WTC11 (cell line): ENCODE results near the gene LPAR3.

ENCODE experiments used
- AFF4 ChIP-seq: sonication (generic); formaldehyde crosslinking; IDR thresholded peaks from 2 replicates; pipeline ENCODE4 v1.8.1; 2023; ENCODE audit warnings: mild to moderate bottlenecking, missing genetic modification reagents, borderline replicate concordance
- CBFB ChIP-seq: sonication (generic); formaldehyde crosslinking; IDR thresholded peaks from 2 replicates; pipeline ENCODE4 v1.8.1; 2022; ENCODE audit warnings: mild to moderate bottlenecking, low read depth, missing genetic modification reagents
- CTCF ChIP-seq: fragments of 200-600 bp; IDR thresholded peaks from 2 replicates; pipeline ENCODE4 v1.8.0; 2022; ENCODE audit warnings: antibody characterized with exemption
- FOXK1 ChIP-seq: sonication (generic); formaldehyde crosslinking; IDR thresholded peaks from 2 replicates; pipeline ENCODE4 v1.8.0; 2022; ENCODE audit warnings: mild to moderate bottlenecking, moderate library complexity, missing genetic modification reagents
- HMGXB4 ChIP-seq: sonication (generic); formaldehyde crosslinking; IDR thresholded peaks from 2 replicates; pipeline ENCODE4 v1.8.1; 2023; ENCODE audit warnings: mild to moderate bottlenecking, moderate library complexity, missing genetic modification reagents
- JUN ChIP-seq: sonication (generic); formaldehyde crosslinking; IDR thresholded peaks from 2 replicates; pipeline ENCODE4 v1.8.0; 2023; ENCODE audit warnings: mild to moderate bottlenecking, missing genetic modification reagents
- TP53 ChIP-seq: sonication (generic); formaldehyde crosslinking; IDR thresholded peaks from 2 replicates; pipeline ENCODE4 v1.8.1; 2023; ENCODE audit warnings: mild to moderate bottlenecking, missing genetic modification reagents
- ZNF317 ChIP-seq: sonication (generic); formaldehyde crosslinking; IDR thresholded peaks from 2 replicates; pipeline ENCODE4 v1.8.1; 2023; ENCODE audit warnings: low read depth, mild to moderate bottlenecking, moderate library complexity, missing genetic modification reagents, borderline replicate concordance
- ZNF416 ChIP-seq: fragments of 250-450 bp; sonication (Bioruptor Pico); IDR thresholded peaks from 2 replicates; pipeline ENCODE4 v1.9.0; 2021; ENCODE audit warnings: mild to moderate bottlenecking, inconsistent platforms
- TF ChIP-seq, protein P1 (sequence below): sonication (generic); formaldehyde crosslinking; IDR thresholded peaks from 2 replicates; pipeline ENCODE4 v1.8.1; 2022; ENCODE audit warnings: low read depth, missing genetic modification reagents, borderline replicate concordance

GRCh38 chr1:84823991-84824390 is 69.0 kb downstream of the LPAR3 start:
- TF ChIP-seq, protein P1, sequence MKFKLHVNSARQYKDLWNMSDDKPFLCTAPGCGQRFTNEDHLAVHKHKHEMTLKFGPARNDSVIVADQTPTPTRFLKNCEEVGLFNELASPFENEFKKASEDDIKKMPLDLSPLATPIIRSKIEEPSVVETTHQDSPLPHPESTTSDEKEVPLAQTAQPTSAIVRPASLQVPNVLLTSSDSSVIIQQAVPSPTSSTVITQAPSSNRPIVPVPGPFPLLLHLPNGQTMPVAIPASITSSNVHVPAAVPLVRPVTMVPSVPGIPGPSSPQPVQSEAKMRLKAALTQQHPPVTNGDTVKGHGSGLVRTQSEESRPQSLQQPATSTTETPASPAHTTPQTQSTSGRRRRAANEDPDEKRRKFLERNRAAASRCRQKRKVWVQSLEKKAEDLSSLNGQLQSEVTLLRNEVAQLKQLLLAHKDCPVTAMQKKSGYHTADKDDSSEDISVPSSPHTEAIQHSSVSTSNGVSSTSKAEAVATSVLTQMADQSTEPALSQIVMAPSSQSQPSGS (CRISPR knock-in tag) = no peak
- no peak for TF ChIP-seq TP53 (CRISPR knock-in tag)
- no peak for TF ChIP-seq CTCF
- TF ChIP-seq ZNF317 = no peak
- TF ChIP-seq HMGXB4 = no peak
- no peak for TF ChIP-seq ZNF416 (CRISPR knock-in tag)
- TF ChIP-seq AFF4 (CRISPR knock-in tag) = no peak
- TF ChIP-seq FOXK1 (CRISPR knock-in tag) = no peak
- no peak for TF ChIP-seq CBFB (CRISPR knock-in tag)
- no peak for TF ChIP-seq JUN (CRISPR knock-in tag)
